ENCODE data around the gene C2CD4D. TPM values are rescaled to one million over a fixed set of nuclear protein-coding genes. Genes with fewer than 3 reads are reported as not detected.

The C2CD4D gene
- total and polyA plus RNA-seq, 2 of the 13 experiments (the other 11 are each of a cell fraction or from before 2014, with no cell fraction given): not detected

DNA sequence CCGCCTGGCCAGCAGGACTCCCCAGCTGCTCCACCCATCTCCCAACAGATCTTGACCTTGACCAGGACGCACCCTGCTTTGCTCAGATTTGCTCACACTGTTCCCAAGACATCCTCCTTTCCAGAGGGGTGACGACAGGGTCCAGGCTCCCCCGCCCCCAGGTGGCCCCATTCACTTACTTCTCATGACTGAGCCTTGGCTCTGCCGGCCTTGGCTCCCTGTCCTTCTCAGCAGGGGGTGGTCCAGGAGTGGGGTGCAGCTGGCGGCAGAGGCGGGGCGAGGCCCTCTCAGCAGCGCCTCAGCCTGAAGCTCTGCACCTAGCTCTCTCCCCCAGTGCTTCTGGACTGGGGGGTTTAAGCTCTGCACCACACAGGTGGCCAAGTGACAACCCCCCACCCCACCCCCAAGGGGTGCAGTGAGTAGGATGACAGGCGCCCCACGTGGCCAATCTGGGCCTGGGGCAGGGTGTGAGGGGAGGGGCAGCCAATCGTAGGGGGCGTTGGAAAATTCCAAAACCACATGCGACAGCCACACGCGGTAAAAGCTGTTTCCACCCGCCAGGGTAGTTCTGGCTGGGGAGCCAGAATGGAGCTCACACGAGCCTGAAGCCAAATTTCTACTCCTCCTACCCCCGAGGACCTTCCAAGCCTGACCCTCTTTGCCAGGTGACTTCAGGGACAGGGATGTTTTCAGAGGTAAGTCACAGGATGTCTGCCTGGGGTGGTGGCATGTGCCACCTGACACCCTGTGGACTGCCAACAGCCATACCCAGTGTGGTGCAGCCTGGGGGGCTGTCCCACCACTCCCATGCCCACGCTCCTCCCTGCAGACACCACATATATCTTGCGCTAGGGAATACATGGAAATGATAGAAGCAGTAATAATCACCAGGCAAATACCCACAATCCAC is 13.6 kb downstream of the C2CD4D start:
- Histone ChIP-seq H3K4me2 (ENCODE audit: low read depth, low read length) (no peak overlapping the region), H3K9ac (ENCODE audit: insufficient read depth, low read depth, low read length) (no peak overlapping the region), H3K36me3 (replicated peaks in 1 of 2; ENCODE audit: control insufficient read depth in 1 of 2, insufficient read depth in 2 of 2, low read length in 2 of 2) (no peaks in the 10 kb centered on the region), H3K9me3 (ENCODE audit: low read length) (no peaks in the 10 kb centered on the region), H3K27me3 (ENCODE audit: control insufficient read depth in 1 of 2, insufficient read depth in 2 of 2, low read length in 2 of 2) (no peaks in the 10 kb centered on the region; a peak in 1 of 5 replicates), H2AFZ (ENCODE audit: low read length) (no peak overlapping the region), H3K79me2 (ENCODE audit: insufficient read depth, low read length) (no peaks in the 10 kb centered on the region), H3K4me1 (ENCODE audit: insufficient read depth, low read length) (peaks cover 11% of the 10 kb centered on the region), H4K20me1 (ENCODE audit: insufficient read depth, low read length) (no peaks in the 10 kb centered on the region), H3K4me3 (replicated peaks in 1 of 3; ENCODE audit: insufficient read depth in 1 of 3, low read depth in 2 of 3, low read length in 3 of 3) (no peak overlapping the region), H3K27ac (ENCODE audit: extremely low read length, insufficient read depth, low read length) (no peak overlapping the region)
- intact Hi-C loops (cut with micrococcal nuclease; ENCODE audit: unreplicated experiment) (no loop called here), in situ Hi-C loops (cut with HindIII; ENCODE audit: extremely low pct_ligation_motif_present, low pct_unique_long_range_greater_than_20kb) (no loop called here)
- ChIA-PET CTCF (ENCODE audit: low intra/inter-chr PET ratio, low total read pairs) (no interaction called here), POLR2A (no interaction called here)
- TF ChIP-seq ZNF20 (CRISPR knock-in tag; IDR thresholded peaks at IDR 0.05) (no peak), ZNF292 (CRISPR knock-in tag; IDR thresholded peaks at IDR 0.05; ENCODE audit: borderline replicate concordance, low read depth) (no peak), ONECUT2 (CRISPR knock-in tag; IDR thresholded peaks at IDR 0.05) (no peak), HHEX (CRISPR knock-in tag; IDR thresholded peaks at IDR 0.05) (no peak), HNF4A (CRISPR knock-in tag; IDR thresholded peaks at IDR 0.05) (no peak), BORCS8-MEF2B (CRISPR knock-in tag; IDR thresholded peaks at IDR 0.05) (no peak), ZNF746 (CRISPR knock-in tag; IDR thresholded peaks at IDR 0.05) (no peak), JUNB (CRISPR knock-in tag; IDR thresholded peaks at IDR 0.05; ENCODE audit: borderline replicate concordance) (no peak), ZNF256 (CRISPR knock-in tag; conservative IDR thresholded peaks at IDR 0.05) (no peak)
- TF ChIP-seq, protein P1, sequence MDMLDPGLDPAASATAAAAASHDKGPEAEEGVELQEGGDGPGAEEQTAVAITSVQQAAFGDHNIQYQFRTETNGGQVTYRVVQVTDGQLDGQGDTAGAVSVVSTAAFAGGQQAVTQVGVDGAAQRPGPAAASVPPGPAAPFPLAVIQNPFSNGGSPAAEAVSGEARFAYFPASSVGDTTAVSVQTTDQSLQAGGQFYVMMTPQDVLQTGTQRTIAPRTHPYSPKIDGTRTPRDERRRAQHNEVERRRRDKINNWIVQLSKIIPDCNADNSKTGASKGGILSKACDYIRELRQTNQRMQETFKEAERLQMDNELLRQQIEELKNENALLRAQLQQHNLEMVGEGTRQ (IDR thresholded peaks at IDR 0.05; ENCODE audit: low read depth, low read length): no peak
- TF ChIP-seq, protein P1 (CRISPR knock-in tag; IDR thresholded peaks at IDR 0.05; ENCODE audit: borderline replicate concordance): no peak
- DNase-seq (ENCODE audit: low spot score) (no peak), FAIRE-seq (no peak), ATAC-seq (no peak)
- WGBS (ENCODE audit: low lambda C conversion rate): 92% methylated on average over 15 of the region's 21 CpGs
- BruUV-seq (replicated peaks): no TSS peak

All from HepG2 (cell line).